ENCODE data around the gene PPP1R12B.
"Not testable (repeated sequence)": the region's sequence is repeated elsewhere in the genome, so short reads cannot be mapped to it uniquely, and the experiment has no call there.

- TF ChIP-seq CTCF (tag by site-specific recombination; IDR thresholded peaks at IDR 0.05); GFI1B (tag by site-specific recombination; IDR thresholded peaks at IDR 0.05); ZIC2 (tag by site-specific recombination; IDR thresholded peaks at IDR 0.05); EGR2 (tag by site-specific recombination; IDR thresholded peaks at IDR 0.05; ENCODE audit: low read depth); ZNF747 (tag by site-specific recombination; IDR thresholded peaks at IDR 0.05); PBX3 (CRISPR knock-in tag; IDR thresholded peaks at IDR 0.05); ZBTB1 (tag by site-specific recombination; IDR thresholded peaks at IDR 0.05); KLF10 (tag by site-specific recombination; IDR thresholded peaks at IDR 0.05); ZFP37 (tag by site-specific recombination; IDR thresholded peaks at IDR 0.05); ZSCAN5A (tag by site-specific recombination; IDR thresholded peaks at IDR 0.05); ZBTB7A (tag by site-specific recombination; IDR thresholded peaks at IDR 0.05; ENCODE audit: low read depth); KLF8 (tag by site-specific recombination; IDR thresholded peaks at IDR 0.05); OSR2 (tag by site-specific recombination; IDR thresholded peaks at IDR 0.05): not testable (repeated sequence)
Observed at GRCh38 chr1:202419731-202420130, 71.2 kb downstream of the PPP1R12B start.
